ENCODE data around the gene CELF6.

The CELF6 gene

GRCh38 chr15:72237029-72237852 lies 82.7 kb downstream of the CELF6 start:
- peak; percentile 94 for DNase-seq (ENCODE audit: low read depth, low spot score)
- ChIA-PET POLR2A (interaction anchor here (1.0 to 5.3 kb wide), 3 partner anchors 9 to 40 kb away, joined by 3 to 49 read pairs (median 4); partner anchors contain the start of gene GRAMD2A), CTCF (interaction anchor here (0.7 to 2.5 kb wide), 3 partner anchors 10 to 37 kb away, joined by 3 to 22 read pairs (median 6); no protein-coding TSS in a partner anchor)
- no peak for TF ChIP-seq CTCF (IDR thresholded peaks at IDR 0.05; ENCODE audit: insufficient read depth, low read length, missing control alignments)
- peak overlapping the region; percentile 58 for H3K4me3 ChIP-seq (ENCODE audit: low read depth, low read length)

GRCh38 chr15:72236381-72237003 lies 83.5 kb downstream of the CELF6 start:
- ChIA-PET POLR2A (interaction anchor here (0.6 to 5.3 kb wide), 3 partner anchors 8 to 221 kb away, joined by 4 to 49 read pairs (median 5); no protein-coding TSS in a partner anchor), CTCF (interaction anchor here (0.7 to 2.5 kb wide), 2 partner anchors 9 to 35 kb away, joined by 3 to 22 read pairs; no protein-coding TSS in a partner anchor)
- no peak for DNase-seq (ENCODE audit: low read depth, low spot score)
- TF ChIP-seq CTCF (IDR thresholded peaks at IDR 0.05; ENCODE audit: insufficient read depth, low read length, missing control alignments), result no peak
- peak overlapping the region; percentile 58 for H3K4me3 ChIP-seq (ENCODE audit: low read depth, low read length)

- ChIA-PET CTCF (interaction anchor here (2.5 kb wide), 1 partner anchor 8 kb away, joined by 22 read pairs; no protein-coding TSS in a partner anchor), POLR2A (no interaction called here)
- TF ChIP-seq CTCF (IDR thresholded peaks at IDR 0.05; ENCODE audit: insufficient read depth, low read length, missing control alignments), result no peak
- no peak overlapping the region for H3K4me3 ChIP-seq (ENCODE audit: low read depth, low read length)
- DNase-seq (ENCODE audit: low read depth, low spot score), result no peak
These were observed 84.7 kb downstream of the CELF6 start for GRCh38 chr15:72235298-72235697.

All from AG04449 (cell line).